ENCODE measurements around the gene TBC1D5. TPM values are rescaled to one million over a fixed set of nuclear protein-coding genes. Genes with fewer than 3 reads are reported as not detected.

Gene TBC1D5
- polyA plus RNA-seq, 2 of the 4 experiments (the other 2 are of a cell fraction) = 36.7 to 72.2 TPM

- H3K4me2 ChIP-seq = peak overlapping the region; percentile 25; the same call in 1 of the 3 replicates
- ChIA-PET POLR2A (no interaction called here), CTCF (interaction anchor here (1.7 kb wide), 1 partner anchor 10 kb away, joined by 4 read pairs; no protein-coding TSS in a partner anchor)
- FAIRE-seq = peak; percentile 81
- TF ChIP-seq HOXB5 (CRISPR knock-in tag; IDR thresholded peaks at IDR 0.05) = no peak
- TF ChIP-seq FOSL2 (IDR thresholded peaks at IDR 0.05) = peak; percentile 59; the same call in 1 of the 2 replicates
- peak; percentile 67 for TF ChIP-seq FOSL2 (CRISPR knock-in tag; IDR thresholded peaks at IDR 0.05)
- TF ChIP-seq HEYL (CRISPR knock-in tag; IDR thresholded peaks at IDR 0.05) = no peak
- TF ChIP-seq NFE2L2 (conservative IDR thresholded peaks at IDR 0.05; ENCODE audit: low read length) = peak; percentile 76
- peak; percentile 97 for TF ChIP-seq MAFK (IDR thresholded peaks at IDR 0.05; ENCODE audit: partially characterized antibody)
- no peak for TF ChIP-seq E2F6 (IDR thresholded peaks at IDR 0.05; ENCODE audit: borderline replicate concordance, low read depth)
- H3K9me3 ChIP-seq = no peaks in the 10 kb centered on the region
- peak overlapping the region; percentile 46 to 70; a peak in 5 of 6 replicates for H3K27ac ChIP-seq
- peak in 1 of 2 experiments; percentile 37; a peak in 1 of 6 replicates for ATAC-seq
- no peak overlapping the region for H3K4me3 ChIP-seq
- peak; percentile 11 to 30 for DNase-seq (ENCODE audit: low read depth in 1 of 2, low spot score in 1 of 2)
- peaks cover 13% of the 10 kb centered on the region for H3K4me1 ChIP-seq
These were observed 558.4 kb downstream of the TBC1D5 start for GRCh38 chr3:17183951-17184550.

- ATAC-seq = no peak
- Histone ChIP-seq H3K4me3 (no peak overlapping the region), H3K4me2 (no peak overlapping the region), H3K4me1 (peaks cover 13% of the 10 kb centered on the region), H3K27ac (no peak overlapping the region), H3K9me3 (no peaks in the 10 kb centered on the region)
- WGBS (ENCODE audit: missing lambda C conversion rate) = 83% methylated on average over 5 of the region's 5 CpGs
- ChIA-PET POLR2A (no interaction called here), CTCF (no interaction called here)
- FAIRE-seq = no peak
- no peak for DNase-seq (ENCODE audit: low read depth in 1 of 2, low spot score in 1 of 2)
- TF ChIP-seq CHD4 (IDR thresholded peaks at IDR 0.05; ENCODE audit: borderline replicate concordance) (no peak), NFE2L2 (conservative IDR thresholded peaks at IDR 0.05; ENCODE audit: low read length) (no peak), ZC3H11A (IDR thresholded peaks at IDR 0.05) (no peak), GATA3 (IDR thresholded peaks at IDR 0.05; ENCODE audit: borderline replicate concordance) (no peak)
These were observed 560.3 kb downstream of the TBC1D5 start for GRCh38 chr3:17182166-17182565.

GRCh38 chr3:17181413-17181907, 561.0 kb downstream of the TBC1D5 start:
- no peak for TF ChIP-seq ZNF302 (CRISPR knock-in tag; IDR thresholded peaks at IDR 0.05)
- no peak for TF ChIP-seq POLR2A (IDR thresholded peaks at IDR 0.05; ENCODE audit: low read length)
- no peak for TF ChIP-seq SREBF2 (IDR thresholded peaks at IDR 0.05)
- TF ChIP-seq ATOH8 (CRISPR knock-in tag; IDR thresholded peaks at IDR 0.05; ENCODE audit: low read depth) = no peak
- no peak for TF ChIP-seq NR3C1 (IDR thresholded peaks at IDR 0.05)
- no peak for TF ChIP-seq EP300 (IDR thresholded peaks at IDR 0.05)
- no peak for TF ChIP-seq HOXA7 (CRISPR knock-in tag; IDR thresholded peaks at IDR 0.05)
- no peak for TF ChIP-seq CHD4 (IDR thresholded peaks at IDR 0.05; ENCODE audit: borderline replicate concordance)
- TF ChIP-seq BCL3 (IDR thresholded peaks at IDR 0.05) = no peak
- TF ChIP-seq TP53 (CRISPR knock-in tag; IDR thresholded peaks at IDR 0.05) = no peak
- no peak for TF ChIP-seq MAX (IDR thresholded peaks at IDR 0.05)
- TF ChIP-seq SMC3 (IDR thresholded peaks at IDR 0.05) = no peak
- TF ChIP-seq REST (IDR thresholded peaks at IDR 0.05) = no peak
- TF ChIP-seq E2F6 (IDR thresholded peaks at IDR 0.05; ENCODE audit: borderline replicate concordance, low read depth) = no peak
- TF ChIP-seq HOXB5 (CRISPR knock-in tag; IDR thresholded peaks at IDR 0.05) = no peak
- no peak for TF ChIP-seq FOXS1 (CRISPR knock-in tag; IDR thresholded peaks at IDR 0.05)
- TF ChIP-seq ELK1 (IDR thresholded peaks at IDR 0.05; ENCODE audit: low read depth, low read length) = no peak
- no peak for TF ChIP-seq GATA3 (IDR thresholded peaks at IDR 0.05; ENCODE audit: borderline replicate concordance)
- ATAC-seq (no peak), FAIRE-seq (no peak), DNase-seq (ENCODE audit: low read depth in 1 of 2, low spot score in 1 of 2) (no peak)
- Histone ChIP-seq H3K27ac (no peak overlapping the region), H3K4me1 (peaks cover 13% of the 10 kb centered on the region), H3K9me3 (no peaks in the 10 kb centered on the region), H3K4me2 (no peak overlapping the region), H3K4me3 (no peak overlapping the region)
- WGBS (ENCODE audit: missing lambda C conversion rate) = 95% methylated on average over 2 of the region's 2 CpGs
- POLR2A ChIA-PET = no interaction called here
- CTCF ChIA-PET = no interaction called here

Measured in A549 (cell line).